B cell (primary cell): ENCODE measurements around the gene EXOC6.

ENCODE experiments used
- CTCF ChIP-seq: fragments of 200-600 bp; IDR thresholded peaks from one replicate; pipeline ENCODE4 v1.8.0; 2022; ENCODE audit warnings: antibody characterized with exemption, mild to moderate bottlenecking
- EZH2 ChIP-seq: IDR thresholded peaks from 2 replicates; pipeline ENCODE4 v1.6.1; 2012; ENCODE audit warnings: borderline replicate concordance, low read depth, mild to moderate bottlenecking, moderate library complexity, low read length; ENCODE audit not compliant: insufficient read depth, poor library complexity, severe bottlenecking

GRCh38 chr10:93076871-93077270 is 228.6 kb downstream of the EXOC6 start:
- no peak for TF ChIP-seq CTCF
- no peak for TF ChIP-seq EZH2
